ENCODE measurements around the gene LCN12.

LCN12 gene

GRCh38 chr9:136945333-136946227 lies 6.5 kb upstream of the LCN12 start:
- DNase-seq: no peak

DNA sequence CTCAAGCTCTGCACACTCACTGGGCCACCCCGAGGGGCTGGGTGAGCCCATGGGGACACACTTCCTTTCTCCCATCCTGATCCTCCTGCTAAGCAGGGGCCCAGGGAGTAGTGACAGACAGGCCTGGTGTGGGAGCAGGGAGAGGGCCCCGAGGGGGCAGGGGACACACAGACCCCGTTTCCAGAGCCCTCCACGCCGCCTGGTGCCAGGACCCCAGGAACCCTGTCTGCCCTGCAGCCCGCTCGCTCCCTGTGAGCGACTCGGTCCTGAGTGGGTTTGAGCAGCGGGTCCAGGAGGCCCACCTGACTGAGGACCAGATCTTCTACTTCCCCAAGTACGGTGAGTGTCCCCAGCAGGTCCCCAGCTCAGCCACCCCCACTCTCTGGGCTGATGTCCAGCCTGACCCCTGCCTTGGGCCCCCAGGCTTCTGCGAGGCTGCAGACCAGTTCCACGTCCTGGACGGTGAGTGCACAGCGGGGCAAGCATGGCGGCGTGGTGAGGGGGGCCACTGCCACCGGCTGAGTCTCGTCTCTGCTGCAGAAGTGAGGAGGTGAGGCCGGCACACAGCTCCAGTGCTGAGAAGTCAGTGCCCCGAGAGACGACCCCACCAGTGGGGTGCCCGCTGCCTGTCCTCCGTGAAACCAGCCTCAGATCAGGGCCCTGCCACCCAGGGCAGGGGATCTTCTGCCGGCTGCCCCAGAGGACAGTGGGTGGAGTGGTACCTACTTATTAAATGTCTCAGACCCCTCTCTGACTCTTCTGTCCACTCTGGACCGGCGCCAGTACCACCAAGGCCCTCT lies 5.6 kb upstream of the LCN12 start:
- DNase-seq: no peak

DNA sequence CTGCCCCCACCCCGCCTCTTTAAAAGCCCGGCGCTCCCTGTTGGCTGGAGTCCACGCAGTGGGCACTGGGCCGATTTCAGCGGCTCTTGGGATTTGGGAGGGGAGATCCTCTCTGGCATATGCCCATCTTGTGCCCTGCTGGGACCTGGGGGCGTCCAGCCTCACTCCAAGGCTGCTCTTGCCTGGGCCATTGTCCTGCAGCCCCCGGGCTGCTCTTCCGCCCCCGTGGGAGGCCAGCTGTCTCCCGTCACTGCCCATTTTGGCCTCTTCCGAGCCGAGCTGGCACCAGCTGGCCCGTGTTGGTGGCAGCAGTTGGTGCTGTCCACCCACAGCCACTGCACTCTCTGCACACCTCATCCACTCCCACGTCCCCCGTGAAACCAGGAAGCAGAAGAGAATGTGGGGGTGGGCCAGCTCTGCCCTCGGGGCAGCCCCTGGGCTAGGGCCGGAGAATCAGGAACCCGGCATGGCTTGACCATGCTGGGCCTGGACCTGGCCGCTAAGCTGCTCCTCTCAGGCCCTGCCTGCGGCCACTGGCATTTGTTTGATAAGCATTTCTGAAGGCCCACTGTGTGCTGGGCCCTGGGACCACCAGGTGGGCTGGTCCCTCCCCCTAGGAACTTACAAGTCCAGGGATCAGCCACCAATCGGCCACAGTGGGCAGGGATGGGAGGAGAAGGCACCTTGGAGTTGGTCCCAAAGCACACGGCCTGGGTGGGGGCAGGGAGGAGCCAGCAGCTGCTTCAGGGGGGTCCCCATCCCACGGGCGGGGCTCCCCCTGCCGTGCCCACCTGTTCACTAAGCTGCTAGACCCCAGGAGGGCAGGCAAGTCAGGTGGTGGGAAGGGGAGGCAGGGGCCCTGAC lies 4.8 kb upstream of the LCN12 start:
- peak; percentile 37 to 67 (median 42) for DNase-seq

- peak; percentile 46 to 75 (median 50) for DNase-seq
Observed at GRCh38 chr9:136947955-136948510, 4.0 kb upstream of the LCN12 start.

- no peak for DNase-seq
Observed at GRCh38 chr9:136949239-136949816, 2.7 kb upstream of the LCN12 start.

GRCh38 chr9:136949817-136950655 lies 2.0 kb upstream of the LCN12 start:
- DNase-seq: peak; percentile 86 to 92 (median 88)

DNA sequence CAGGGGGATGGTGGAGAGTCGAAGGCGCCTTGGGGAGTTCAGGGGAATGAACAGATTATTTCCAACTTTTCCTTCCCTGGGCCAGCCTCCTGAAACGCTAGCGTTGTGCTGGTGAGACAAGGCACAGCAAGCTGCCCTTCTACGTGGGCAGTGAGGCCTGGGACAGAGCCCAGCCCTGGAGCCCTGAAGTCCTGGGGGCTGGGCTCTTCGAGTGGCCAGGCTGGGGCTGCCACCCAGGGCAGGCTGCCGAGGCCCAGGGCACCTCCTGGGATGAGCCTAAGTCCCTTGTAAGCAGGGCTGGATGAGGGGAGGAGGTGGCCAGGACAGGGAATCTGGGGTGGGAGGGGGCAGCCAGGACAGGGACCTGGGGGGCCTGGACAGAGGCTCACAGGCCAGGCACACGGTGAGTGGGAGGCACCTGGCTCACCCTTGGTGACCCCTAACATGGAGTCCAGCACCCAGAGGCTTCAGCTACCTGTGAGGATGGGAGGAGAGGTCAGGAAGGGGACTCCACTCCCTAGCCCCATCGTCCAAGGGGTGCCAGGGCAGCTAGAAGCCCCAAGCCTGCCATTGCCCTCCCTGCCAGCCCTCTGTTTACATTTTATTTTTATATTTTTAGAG lies 1.3 kb upstream of the LCN12 start:
- DNase-seq: no peak

DNA sequence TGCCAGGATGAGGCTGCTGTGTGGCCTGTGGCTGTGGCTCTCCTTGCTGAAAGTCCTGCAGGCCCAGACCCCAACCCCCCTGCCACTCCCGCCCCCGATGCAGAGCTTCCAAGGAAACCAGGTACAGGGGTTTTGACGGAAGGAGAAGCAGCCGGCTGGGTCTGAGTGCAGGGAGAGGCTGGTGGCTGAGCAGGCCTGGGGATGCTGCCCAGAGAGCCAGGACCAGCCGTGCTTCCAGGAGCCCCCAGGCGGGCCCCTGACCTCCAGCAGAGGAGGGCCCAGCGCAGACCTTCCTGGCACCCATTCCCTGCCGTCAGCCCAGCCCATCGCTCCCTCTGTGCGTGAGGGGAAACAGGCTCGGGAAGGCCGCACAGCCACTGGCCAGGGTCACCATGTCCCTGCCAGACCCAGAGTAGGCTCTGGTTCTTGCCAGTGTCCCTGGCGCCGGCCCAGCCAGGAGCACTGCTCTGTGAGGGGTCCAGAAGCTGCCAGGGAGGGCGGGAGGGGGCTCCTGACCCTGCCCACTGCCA lies 313 bp downstream of the LCN12 start:
- no peak for DNase-seq

DNA sequence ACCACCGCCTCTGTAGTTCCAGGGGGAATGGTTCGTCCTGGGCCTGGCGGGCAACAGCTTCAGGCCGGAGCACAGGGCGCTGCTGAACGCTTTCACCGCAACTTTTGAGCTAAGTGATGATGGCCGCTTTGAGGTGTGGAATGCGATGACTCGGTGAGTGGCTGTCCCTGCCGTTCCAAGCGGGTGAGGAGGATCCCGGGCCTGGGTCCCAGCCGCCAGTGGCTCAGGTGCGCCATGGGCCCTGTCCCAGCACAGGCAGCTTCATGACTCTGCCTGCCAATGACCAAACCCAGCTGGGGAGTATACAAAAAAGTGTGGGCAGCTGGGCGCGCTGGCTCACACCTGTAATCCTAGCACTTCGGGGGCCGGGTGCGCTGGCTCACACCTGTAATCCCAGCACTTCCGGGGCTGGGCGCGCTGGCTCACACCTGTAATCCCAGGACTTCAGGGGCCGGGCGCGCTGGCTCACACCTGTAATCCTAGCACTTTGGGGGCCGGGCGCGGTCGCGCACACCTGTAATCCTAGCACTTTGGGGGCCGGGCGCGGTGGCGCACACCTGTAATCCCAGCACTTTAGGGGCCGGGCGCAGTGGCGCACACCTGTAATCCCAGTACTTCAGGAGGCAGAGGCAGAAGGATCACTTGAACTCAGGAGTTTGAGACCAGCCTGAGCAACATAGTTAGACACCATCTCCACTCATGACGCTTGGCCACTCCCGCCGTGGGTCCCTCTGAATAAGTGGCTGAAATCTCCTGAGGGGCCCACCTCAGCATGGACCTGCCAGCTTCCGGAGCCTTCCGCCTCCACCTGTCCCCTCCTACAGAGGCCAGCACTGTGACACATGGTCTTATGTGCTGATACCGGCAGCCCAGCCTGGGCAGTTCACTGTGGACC lies 1.1 kb downstream of the LCN12 start:
- DNase-seq: no peak

GRCh38 chr9:136953771-136954269 lies 1.7 kb downstream of the LCN12 start:
- DNase-seq: no peak

DNA sequence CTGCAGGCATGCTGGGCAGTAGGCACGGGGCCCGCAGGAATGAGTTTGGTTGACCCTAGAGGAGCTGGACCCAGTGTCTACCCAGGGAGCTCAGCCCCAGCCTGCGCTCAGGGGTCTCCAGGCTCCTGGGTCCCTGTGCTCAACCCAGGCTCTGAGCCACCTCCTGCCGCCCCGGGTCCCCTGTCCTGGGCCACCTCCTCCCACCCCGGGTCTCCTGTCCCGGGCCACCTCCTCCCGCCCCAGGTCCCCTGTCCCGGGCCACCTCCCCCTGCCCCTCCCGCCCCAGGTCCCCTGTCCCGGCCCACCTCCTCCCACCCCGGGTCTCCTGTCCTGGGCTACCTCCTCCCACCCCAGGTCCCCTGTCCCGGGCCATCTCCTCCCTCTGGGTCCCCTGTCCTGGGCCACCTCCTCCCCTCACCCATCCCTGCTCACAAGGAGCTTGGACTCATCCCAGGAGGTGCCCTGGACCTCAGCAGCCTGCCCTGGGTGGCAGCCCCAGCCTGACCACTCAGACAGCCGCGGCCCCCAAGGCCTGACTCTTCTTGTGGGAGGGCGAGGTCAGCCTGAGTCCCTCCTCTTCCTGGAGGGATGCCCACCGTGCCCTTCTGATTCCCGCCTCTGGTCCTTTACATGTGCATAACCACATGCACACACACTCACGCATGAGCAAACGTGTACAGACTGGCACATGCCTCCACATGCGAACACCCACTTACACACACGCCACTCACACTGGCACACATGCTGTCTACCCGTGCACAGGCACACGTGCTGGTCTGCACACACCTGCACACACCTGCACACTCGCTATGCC lies 2.4 kb downstream of the LCN12 start:
- no peak for DNase-seq

GRCh38 chr9:136955202-136955942 lies 3.3 kb downstream of the LCN12 start:
- no peak for DNase-seq

DNA sequence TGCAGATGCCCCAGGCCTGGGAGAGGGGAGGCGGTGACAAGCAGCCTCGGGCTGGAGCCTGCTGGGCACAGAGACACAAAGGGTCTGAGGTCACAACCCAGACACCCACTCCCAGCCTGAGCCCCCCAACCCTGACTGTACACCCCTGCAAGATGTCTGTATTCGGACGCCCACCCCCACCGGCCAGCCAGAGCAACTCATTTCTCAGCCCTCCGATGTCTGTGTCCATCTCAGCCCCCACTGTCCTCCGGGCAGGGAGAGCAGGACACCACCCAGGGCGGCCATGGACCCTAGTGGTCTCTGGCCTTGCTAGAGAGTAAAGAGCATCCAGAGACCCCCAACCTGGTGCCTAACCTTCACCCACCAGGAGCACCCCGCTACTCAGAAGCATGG lies 3.9 kb downstream of the LCN12 start:
- no peak for DNase-seq

DNA sequence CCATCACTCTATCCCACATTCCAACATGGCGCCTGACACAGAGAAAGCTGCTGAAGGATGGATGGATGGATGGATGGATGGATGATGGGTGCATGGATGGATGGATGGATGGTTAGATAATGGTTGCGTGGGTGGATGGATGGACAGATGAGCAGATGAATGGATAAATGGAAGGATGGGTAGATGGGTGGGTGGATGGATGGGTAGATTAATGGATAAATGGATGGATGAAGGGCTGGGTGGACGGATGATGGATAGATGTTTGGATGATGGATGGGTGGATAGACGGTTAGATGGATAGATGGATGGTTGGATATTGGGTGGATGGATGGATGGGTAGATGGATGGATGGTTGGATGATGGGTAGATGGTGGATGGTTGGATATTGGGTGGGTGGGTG lies 4.5 kb downstream of the LCN12 start:
- no peak for DNase-seq

- DNase-seq: no peak
Observed at GRCh38 chr9:136957461-136957860, 5.4 kb downstream of the LCN12 start.

GRCh38 chr9:136957901-136958300 lies 5.8 kb downstream of the LCN12 start:
- DNase-seq: no peak

GRCh38 chr9:136958473-136958872 lies 6.4 kb downstream of the LCN12 start:
- DNase-seq: no peak
